GM18907 (cell line): ENCODE data around the gene CDH23.

Experiments used
- ATAC-seq: cut with Tn5 transposase; IDR thresholded peaks from one replicate; pipeline ENCODE4 v1.9.1; 2021; ENCODE audit warnings: mild to moderate bottlenecking, moderate library complexity; ENCODE audit not compliant: unreplicated experiment

CDH23 gene

GRCh38 chr10:71419002-71419540, 22.4 kb downstream of the CDH23 start:
- ATAC-seq: no peak

- no peak for ATAC-seq
Measured at GRCh38 chr10:71419750-71420149, 23.0 kb downstream of the CDH23 start.

- ATAC-seq: no peak
Measured at GRCh38 chr10:71421075-71421434, 24.3 kb downstream of the CDH23 start.

GRCh38 chr10:71423250-71423649, 26.5 kb downstream of the CDH23 start:
- ATAC-seq: no peak

GRCh38 chr10:71423901-71424300, 27.2 kb downstream of the CDH23 start:
- no peak for ATAC-seq

- ATAC-seq: no peak
Measured at GRCh38 chr10:71424496-71425194, 27.9 kb downstream of the CDH23 start.

- ATAC-seq: no peak
Measured at GRCh38 chr10:71426058-71426605, 29.4 kb downstream of the CDH23 start.

- no peak for ATAC-seq
Measured at GRCh38 chr10:71427246-71427645, 30.5 kb downstream of the CDH23 start.

GRCh38 chr10:71429304-71429703, 32.6 kb downstream of the CDH23 start:
- no peak for ATAC-seq

GRCh38 chr10:71429929-71430328, 33.2 kb downstream of the CDH23 start:
- no peak for ATAC-seq

- no peak for ATAC-seq
Measured at GRCh38 chr10:71431239-71432100, 34.8 kb downstream of the CDH23 start.

- no peak for ATAC-seq
Measured at GRCh38 chr10:71432101-71432905, 35.6 kb downstream of the CDH23 start.

- ATAC-seq: no peak
Measured at GRCh38 chr10:71432956-71433767, 36.4 kb downstream of the CDH23 start.

- no peak for ATAC-seq
Measured at GRCh38 chr10:71433768-71434744, 37.3 kb downstream of the CDH23 start.

- no peak for ATAC-seq
Measured at GRCh38 chr10:71434760-71435394, 38.2 kb downstream of the CDH23 start.

GRCh38 chr10:71435571-71436267, 39.0 kb downstream of the CDH23 start:
- ATAC-seq: no peak

GRCh38 chr10:71436268-71437125, 39.8 kb downstream of the CDH23 start:
- ATAC-seq: no peak
